Astrocyte (in vitro differentiated cells and primary cell): ENCODE measurements around the gene TBC1D19.

Source experiments
- EZH2 ChIP-seq: IDR thresholded peaks from 2 replicates; pipeline ENCODE4 v1.6.1; 2012; ENCODE audit warnings: mild to moderate bottlenecking, low read length, inconsistent platforms; ENCODE audit not compliant: insufficient read depth
- TF ChIP-seq, protein P1 (sequence below): IDR thresholded peaks from 2 replicates; pipeline ENCODE4 v1.5.1; 2011; ENCODE audit warnings: low read depth, mild to moderate bottlenecking, inconsistent platforms, low read length, moderate library complexity; ENCODE audit not compliant: insufficient read depth

GRCh38 chr4:26619784-26620183 is 35.9 kb downstream of the TBC1D19 start:
- TF ChIP-seq, protein P1, sequence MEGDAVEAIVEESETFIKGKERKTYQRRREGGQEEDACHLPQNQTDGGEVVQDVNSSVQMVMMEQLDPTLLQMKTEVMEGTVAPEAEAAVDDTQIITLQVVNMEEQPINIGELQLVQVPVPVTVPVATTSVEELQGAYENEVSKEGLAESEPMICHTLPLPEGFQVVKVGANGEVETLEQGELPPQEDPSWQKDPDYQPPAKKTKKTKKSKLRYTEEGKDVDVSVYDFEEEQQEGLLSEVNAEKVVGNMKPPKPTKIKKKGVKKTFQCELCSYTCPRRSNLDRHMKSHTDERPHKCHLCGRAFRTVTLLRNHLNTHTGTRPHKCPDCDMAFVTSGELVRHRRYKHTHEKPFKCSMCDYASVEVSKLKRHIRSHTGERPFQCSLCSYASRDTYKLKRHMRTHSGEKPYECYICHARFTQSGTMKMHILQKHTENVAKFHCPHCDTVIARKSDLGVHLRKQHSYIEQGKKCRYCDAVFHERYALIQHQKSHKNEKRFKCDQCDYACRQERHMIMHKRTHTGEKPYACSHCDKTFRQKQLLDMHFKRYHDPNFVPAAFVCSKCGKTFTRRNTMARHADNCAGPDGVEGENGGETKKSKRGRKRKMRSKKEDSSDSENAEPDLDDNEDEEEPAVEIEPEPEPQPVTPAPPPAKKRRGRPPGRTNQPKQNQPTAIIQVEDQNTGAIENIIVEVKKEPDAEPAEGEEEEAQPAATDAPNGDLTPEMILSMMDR = no peak
- no peak for TF ChIP-seq EZH2
